Activated naive CD8-positive, alpha-beta T cell treated with anti-CD3 and anti-CD28 coated beads, Interleukin-2, amount 50 U/mL, for 16 hours (primary cell): ENCODE data around the gene FAM76A.
"Not testable (repeated sequence)": the region's sequence is repeated elsewhere in the genome, so short reads cannot be mapped to it uniquely, and the experiment has no call there.

Experiments
- DNase-seq: peaks from one replicate; pipeline ENCODE4 v3.0.0-alpha.2; 2020; ENCODE audit warnings: low read depth, low spot score

The FAM76A gene

GRCh38 chr1:27724961-27725373, 794 bp upstream of the FAM76A start:
- no peak for DNase-seq

GRCh38 chr1:27726173-27727044, 648 bp downstream of the FAM76A start:
- no peak for DNase-seq

- DNase-seq: no peak
Measured at GRCh38 chr1:27727126-27727525, 1.4 kb downstream of the FAM76A start.

GRCh38 chr1:27736252-27736651, 10.5 kb downstream of the FAM76A start:
- DNase-seq: no peak

GRCh38 chr1:27741121-27741520, 15.4 kb downstream of the FAM76A start:
- DNase-seq: no peak

GRCh38 chr1:27744556-27744955, 18.8 kb downstream of the FAM76A start:
- DNase-seq: no peak

GRCh38 chr1:27745466-27745865, 19.7 kb downstream of the FAM76A start:
- DNase-seq: no peak

- no peak for DNase-seq
Measured at GRCh38 chr1:27752360-27752759, 26.6 kb downstream of the FAM76A start.

- DNase-seq: no peak
Measured at GRCh38 chr1:27755286-27755685, 29.5 kb downstream of the FAM76A start.

GRCh38 chr1:27755865-27756264, 30.1 kb downstream of the FAM76A start:
- DNase-seq: no peak

- no peak for DNase-seq
Measured at GRCh38 chr1:27759236-27759635, 33.5 kb downstream of the FAM76A start.

- DNase-seq: no peak
Measured at GRCh38 chr1:27760426-27760825, 34.7 kb downstream of the FAM76A start.

GRCh38 chr1:27762033-27762432, 36.3 kb downstream of the FAM76A start:
- DNase-seq: no peak

- DNase-seq: no peak
Measured at GRCh38 chr1:27763358-27763757, 37.6 kb downstream of the FAM76A start.

- DNase-seq: no peak
Measured at GRCh38 chr1:27770293-27770830, 44.6 kb downstream of the FAM76A start.

GRCh38 chr1:27772036-27772931, 46.5 kb downstream of the FAM76A start:
- no peak for DNase-seq

- peak; percentile 96 for DNase-seq
Measured at GRCh38 chr1:27772932-27773825, 47.4 kb downstream of the FAM76A start, which contains the start of gene STX12. Gene STX12 (plus strand): TSS chr1:27773219. CDS start chr1:27773308, 89 bp downstream.

GRCh38 chr1:27773826-27774445, 48.2 kb downstream of the FAM76A start:
- DNase-seq: no peak

GRCh38 chr1:27774654-27775053, 48.9 kb downstream of the FAM76A start:
- DNase-seq: no peak

GRCh38 chr1:27775336-27775735, 49.6 kb downstream of the FAM76A start:
- not testable (repeated sequence) for DNase-seq

- not testable (repeated sequence) for DNase-seq
Measured at GRCh38 chr1:27776276-27776675, 50.5 kb downstream of the FAM76A start.
